Posterior cingulate gyrus (tissue), 11 donors: ENCODE data around the gene SDHA.
A peak's percentile ranks its signal among the peaks of the same experiment; 100 is the strongest.
"Not testable (repeated sequence)": the region's sequence is repeated elsewhere in the genome, so short reads cannot be mapped to it uniquely, and the experiment has no call there.

Source experiments
- DNase-seq, 10 donors: peaks; one replicate each; pipeline versions ENCODE4 v3.0.0 to v3.0.0-alpha.2; 2020 to 2021; ENCODE audit warnings: mixed read lengths in 3 of 10
- intact Hi-C: fragments of 100-400 bp; cut with DNase I; formaldehyde crosslinking; loops from one replicate; pipeline ENCODE4 v1.15.1; 2023

Gene SDHA

DNA sequence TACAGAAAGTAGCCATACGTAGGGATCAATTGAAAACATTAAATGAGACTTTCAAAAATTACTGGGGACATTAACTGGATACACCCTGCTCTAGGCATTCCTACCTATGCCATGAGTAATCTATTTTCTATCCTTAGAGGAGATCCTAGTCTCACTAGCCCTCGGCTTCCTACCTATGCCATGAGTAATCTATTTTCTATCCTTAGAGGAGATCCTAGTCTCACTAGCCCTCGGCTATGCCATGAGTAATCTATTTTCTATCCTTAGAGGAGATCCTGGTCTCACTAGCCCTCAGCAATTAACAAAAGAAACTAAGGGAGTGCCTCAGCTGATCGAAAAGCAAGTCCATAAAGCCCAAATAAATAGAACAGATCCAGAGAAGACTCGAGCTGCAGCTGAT lies 27.6 kb downstream of the SDHA start:
- DNase-seq, intact Hi-C loops: not testable (repeated sequence)

GRCh38 chr5:250396-250795 lies 32.3 kb downstream of the SDHA start:
- intact Hi-C loops, DNase-seq: not testable (repeated sequence)

DNA sequence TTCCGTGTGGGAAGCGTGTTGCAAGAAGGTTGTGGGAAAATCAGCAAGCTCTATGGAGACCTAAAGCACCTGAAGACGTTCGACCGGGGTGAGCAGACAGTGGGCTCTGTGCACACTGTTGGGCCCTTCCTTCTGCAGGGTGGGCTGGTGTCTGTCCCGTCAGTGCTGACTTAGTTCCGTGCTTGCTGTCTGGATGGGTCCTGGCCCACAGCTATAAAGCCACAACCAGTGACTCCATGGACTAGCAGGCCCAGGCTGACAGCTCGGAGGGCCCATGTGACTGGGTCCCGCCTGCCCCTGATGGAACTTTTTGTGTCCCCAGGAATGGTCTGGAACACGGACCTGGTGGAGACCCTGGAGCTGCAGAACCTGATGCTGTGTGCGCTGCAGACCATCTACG lies 32.9 kb downstream of the SDHA start:
- DNase-seq, intact Hi-C loops: not testable (repeated sequence)

DNA sequence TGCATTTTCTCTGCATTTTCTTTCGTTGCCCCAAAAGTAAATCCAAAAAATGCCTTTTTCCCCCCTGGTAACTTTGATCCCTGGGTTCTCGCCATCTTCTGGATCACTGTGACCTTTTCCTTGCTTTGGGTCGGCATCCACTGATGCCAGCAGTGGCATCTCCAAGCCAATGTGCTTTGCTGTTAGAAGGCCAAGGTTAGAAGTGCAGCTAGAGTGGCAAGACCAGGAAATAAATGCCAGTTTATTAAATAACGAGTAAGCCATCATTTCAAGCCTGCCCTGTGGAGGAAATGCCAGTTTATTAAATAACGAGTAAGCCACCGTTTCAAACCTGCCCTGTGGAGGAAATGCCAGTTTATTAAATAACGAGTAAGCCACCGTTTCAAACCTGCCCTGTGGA lies 33.4 kb downstream of the SDHA start:
- intact Hi-C loops, DNase-seq: not testable (repeated sequence)

DNA sequence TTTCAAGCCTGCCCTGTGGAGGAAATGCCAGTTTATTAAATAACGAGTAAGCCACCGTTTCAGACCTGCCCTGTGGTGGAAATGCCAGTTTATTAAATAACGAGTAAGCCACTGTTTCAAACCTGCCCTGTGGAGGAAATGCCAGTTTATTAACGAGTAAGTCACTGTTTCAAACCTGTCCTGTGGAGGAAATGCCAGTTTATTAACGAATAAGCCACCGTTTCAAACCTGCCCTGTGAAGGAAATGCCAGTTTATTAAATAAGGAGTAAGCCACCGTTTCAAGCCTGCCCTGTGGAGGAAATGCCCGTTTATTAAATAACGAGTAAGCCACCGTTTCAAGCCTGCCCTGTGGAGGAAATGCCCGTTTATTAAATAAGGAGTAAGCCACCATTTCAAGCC lies 33.9 kb downstream of the SDHA start:
- intact Hi-C loops, DNase-seq: not testable (repeated sequence)

DNA sequence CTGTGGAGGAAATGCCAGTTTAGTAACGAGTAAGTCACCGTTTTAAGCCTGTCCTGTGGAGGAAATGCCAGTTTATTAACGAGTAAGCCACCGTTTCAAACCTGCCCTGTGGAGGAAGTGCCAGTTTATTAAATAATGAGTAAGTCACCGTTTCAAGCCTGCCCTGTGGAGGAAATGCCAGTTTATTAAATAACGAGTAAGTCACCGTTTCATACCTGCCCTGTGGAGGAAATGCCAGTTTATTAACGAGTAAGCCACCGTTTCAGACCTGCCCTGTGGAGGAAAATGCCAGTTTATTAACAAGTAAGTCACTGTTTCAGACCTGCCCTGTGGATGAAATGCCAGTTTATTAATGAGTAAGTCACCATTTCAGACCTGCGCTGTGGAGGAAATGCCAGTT lies 34.4 kb downstream of the SDHA start:
- intact Hi-C loops: no loop called here
- DNase-seq: no peak

DNA sequence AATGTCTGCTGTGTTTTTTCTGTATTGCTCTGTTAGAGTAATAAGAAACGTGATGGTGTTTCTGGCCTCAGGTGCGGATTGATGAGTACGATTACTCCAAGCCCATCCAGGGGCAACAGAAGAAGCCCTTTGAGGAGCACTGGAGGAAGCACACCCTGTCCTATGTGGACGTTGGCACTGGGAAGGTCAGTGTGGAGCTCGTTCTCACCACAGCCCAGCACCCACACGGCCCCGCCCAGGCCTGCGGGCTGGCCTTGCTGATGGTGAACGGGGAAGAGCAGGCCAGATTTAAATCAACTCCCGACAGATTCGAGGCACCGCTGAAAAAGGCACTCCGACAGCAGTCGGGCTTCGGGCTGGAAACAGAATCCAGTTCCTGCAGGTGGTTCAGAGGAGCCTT lies 36.2 kb downstream of the SDHA start:
- intact Hi-C loops, DNase-seq: not testable (repeated sequence)

DNA sequence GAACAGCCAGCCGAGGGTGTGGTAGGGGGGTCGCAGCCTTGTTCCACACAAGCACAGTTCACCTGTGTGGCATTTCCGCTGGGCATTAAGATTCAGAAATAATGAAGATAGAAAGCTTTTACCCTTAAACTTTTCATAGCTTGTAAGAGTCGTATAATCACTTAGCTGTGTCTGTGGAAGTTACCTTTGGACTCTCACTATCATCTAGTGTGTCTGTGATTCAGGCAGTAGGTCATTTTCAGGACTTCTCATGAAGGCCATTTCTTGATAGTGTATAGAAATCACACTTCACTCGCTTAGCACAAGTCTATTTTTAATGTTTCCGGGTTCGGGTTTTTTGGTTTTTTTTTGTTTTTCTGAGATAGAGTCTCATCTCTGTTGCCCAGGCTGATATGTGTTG lies 37.0 kb downstream of the SDHA start:
- intact Hi-C loops, DNase-seq: not testable (repeated sequence)

DNA sequence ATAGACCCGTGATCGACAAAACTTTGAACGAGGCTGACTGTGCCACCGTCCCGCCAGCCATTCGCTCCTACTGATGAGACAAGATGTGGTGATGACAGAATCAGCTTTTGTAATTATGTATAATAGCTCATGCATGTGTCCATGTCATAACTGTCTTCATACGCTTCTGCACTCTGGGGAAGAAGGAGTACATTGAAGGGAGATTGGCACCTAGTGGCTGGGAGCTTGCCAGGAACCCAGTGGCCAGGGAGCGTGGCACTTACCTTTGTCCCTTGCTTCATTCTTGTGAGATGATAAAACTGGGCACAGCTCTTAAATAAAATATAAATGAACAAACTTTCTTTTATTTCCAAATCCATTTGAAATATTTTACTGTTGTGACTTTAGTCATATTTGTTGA lies 38.2 kb downstream of the SDHA start:
- DNase-seq, intact Hi-C loops: not testable (repeated sequence)

- DNase-seq: no peak
- intact Hi-C loops: no loop called here
Measured at GRCh38 chr5:257148-257547, 39.0 kb downstream of the SDHA start.

- intact Hi-C loops, DNase-seq: not testable (repeated sequence)
Measured at GRCh38 chr5:263275-263974, 45.3 kb downstream of the SDHA start.

GRCh38 chr5:264338-264737 lies 46.2 kb downstream of the SDHA start:
- intact Hi-C loops: no loop called here
- no peak for DNase-seq

DNA sequence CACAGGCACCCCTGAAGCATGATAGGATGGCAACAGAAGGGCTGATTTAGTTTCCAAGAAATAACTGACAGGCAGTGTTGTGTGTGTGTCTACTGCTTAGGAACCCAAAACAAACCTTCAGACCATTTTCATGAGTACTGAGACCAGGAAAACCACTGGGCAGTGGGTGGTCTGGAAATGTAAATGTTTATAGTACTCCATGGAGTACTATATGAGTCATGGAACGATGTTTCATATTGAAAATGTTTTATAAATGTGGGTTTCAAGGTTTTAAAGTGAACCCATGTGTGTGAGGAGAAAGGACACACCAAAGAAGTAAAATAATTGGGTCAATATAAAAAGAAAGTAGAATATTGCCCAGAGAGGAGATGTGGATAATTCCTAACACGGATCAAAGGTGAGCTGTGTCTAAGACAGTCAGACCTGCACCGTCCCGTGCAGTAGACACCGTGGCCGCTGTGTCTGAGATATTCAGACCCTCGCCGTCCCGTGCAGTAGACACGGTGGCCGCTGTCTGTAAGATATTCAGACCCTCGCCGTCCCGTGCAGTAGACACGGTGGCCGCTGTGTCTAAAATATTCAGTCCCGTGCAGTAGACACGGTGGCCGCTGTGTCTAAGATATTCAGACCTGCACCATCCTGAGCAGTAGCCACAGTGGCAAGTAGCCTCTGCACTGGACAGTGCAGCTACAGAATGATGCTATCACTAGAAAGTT lies 48.3 kb downstream of the SDHA start:
- DNase-seq, intact Hi-C loops: not testable (repeated sequence)

GRCh38 chr5:267716-268115 lies 49.6 kb downstream of the SDHA start:
- intact Hi-C loops: no loop called here
- DNase-seq: no peak

DNA sequence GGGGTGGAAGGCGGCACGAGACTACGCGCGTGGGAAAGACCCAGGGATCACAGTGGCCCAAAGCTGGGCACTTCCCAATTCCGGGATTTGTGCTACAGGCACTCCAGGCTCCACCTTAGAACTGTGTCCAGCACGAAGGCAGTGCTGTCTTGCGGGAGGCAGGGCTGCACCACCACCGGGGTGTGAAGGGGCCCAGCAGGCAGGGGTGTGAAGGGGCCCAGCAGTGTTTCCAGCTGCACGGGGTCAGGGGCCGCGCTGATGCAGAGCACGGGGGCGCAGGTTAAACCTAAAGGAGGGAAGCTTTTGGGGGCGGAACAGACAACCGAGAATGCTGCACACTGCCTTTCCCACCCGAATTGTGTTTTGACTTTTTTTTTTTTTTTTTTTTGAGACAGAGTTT lies 52.2 kb downstream of the SDHA start:
- DNase-seq: no peak
- intact Hi-C loops: no loop called here

DNA sequence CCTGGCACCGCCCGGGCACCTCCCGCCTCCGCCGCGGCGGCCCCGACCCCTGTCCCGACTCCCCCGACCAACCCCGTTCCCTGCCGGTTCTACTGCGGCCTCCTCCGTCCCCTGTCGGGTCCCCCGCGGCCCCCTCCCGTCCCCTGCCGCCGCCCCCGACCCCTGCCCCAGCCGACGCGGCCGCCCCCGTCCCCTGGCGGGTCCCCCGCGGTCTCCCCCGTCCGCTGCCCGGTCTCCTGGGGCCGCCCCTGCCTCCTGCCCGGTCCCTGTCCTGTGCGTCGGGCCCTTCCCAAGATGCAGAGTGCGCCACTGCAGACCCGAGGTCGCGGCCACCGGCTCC lies 53.7 kb downstream of the SDHA start:
- not testable (repeated sequence) for DNase-seq
- intact Hi-C loops: loop anchor here (1.0 kb wide), 1 partner anchor 53 kb away; the partner anchor contains the start of genes CCDC127 and SDHA

- intact Hi-C loops, DNase-seq: not testable (repeated sequence)
Measured at GRCh38 chr5:273091-273490, 55.0 kb downstream of the SDHA start.

GRCh38 chr5:273491-273890 lies 55.4 kb downstream of the SDHA start:
- DNase-seq, intact Hi-C loops: not testable (repeated sequence)

DNA sequence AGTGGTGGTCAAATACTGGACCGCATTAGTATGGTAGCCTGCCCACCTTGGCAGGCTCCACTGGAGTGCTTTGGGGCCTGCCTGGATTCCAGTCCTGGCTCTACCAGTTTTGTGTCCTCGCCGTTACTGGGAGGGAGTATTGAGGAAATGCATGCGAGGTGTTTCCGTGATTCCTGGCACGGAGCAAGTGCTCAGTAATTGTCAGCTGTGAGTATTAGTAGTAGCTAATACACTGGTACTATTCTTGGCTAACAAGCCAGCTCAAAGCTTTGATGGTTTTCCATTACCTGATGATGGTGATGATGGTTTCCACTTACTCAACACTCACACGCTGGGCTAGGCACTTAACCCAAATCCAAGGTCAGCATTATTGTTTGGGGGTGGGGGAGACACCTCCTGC lies 56.2 kb downstream of the SDHA start:
- intact Hi-C loops, DNase-seq: not testable (repeated sequence)

- intact Hi-C loops: no loop called here
- DNase-seq: peak in 1 of 10 donors; percentile 49
Measured at GRCh38 chr5:278646-279045, 60.5 kb downstream of the SDHA start.

- DNase-seq: peak in 2 of 10 donors; percentile 41 to 42
- intact Hi-C loops: not testable (repeated sequence)
Measured at GRCh38 chr5:279051-279665, 61.0 kb downstream of the SDHA start.
